ENCODE results near the gene KANSL1. TPM values are rescaled to one million over a fixed set of nuclear protein-coding genes. Genes with fewer than 3 reads are reported as not detected.
"Not testable (repeated sequence)": the region's sequence is repeated elsewhere in the genome, so short reads cannot be mapped to it uniquely, and the experiment has no call there.

The KANSL1 gene
- total RNA-seq, 3 donors from 2014 or later = 59.5 to 142 (median 111) TPM

GRCh38 chr17:46182961-46183360 is 10.3 kb downstream of the KANSL1 start:
- Histone ChIP-seq H3K36me3 (no peaks in the 10 kb centered on the region), H3K9me3 (no peaks in the 10 kb centered on the region), H3K4me3 (no peak overlapping the region), H3K27me3 (no peaks in the 10 kb centered on the region), H3K4me1 (peaks cover 0 to 27% of the 10 kb centered on the region in 2 donors), H3K27ac (no peak overlapping the region)
- no peak for TF ChIP-seq POLR2AphosphoS5 (IDR thresholded peaks at IDR 0.05)
- no peak for TF ChIP-seq POLR2A (IDR thresholded peaks at IDR 0.05)
- TF ChIP-seq, protein P1, sequence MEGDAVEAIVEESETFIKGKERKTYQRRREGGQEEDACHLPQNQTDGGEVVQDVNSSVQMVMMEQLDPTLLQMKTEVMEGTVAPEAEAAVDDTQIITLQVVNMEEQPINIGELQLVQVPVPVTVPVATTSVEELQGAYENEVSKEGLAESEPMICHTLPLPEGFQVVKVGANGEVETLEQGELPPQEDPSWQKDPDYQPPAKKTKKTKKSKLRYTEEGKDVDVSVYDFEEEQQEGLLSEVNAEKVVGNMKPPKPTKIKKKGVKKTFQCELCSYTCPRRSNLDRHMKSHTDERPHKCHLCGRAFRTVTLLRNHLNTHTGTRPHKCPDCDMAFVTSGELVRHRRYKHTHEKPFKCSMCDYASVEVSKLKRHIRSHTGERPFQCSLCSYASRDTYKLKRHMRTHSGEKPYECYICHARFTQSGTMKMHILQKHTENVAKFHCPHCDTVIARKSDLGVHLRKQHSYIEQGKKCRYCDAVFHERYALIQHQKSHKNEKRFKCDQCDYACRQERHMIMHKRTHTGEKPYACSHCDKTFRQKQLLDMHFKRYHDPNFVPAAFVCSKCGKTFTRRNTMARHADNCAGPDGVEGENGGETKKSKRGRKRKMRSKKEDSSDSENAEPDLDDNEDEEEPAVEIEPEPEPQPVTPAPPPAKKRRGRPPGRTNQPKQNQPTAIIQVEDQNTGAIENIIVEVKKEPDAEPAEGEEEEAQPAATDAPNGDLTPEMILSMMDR (IDR thresholded peaks at IDR 0.05) = no peak
- DNase-seq (ENCODE audit: low spot score in 2 of 2) = no peak
- intact Hi-C loops (cut with DNase I; ENCODE audit: low total_unique reads) = no loop called here

DNA sequence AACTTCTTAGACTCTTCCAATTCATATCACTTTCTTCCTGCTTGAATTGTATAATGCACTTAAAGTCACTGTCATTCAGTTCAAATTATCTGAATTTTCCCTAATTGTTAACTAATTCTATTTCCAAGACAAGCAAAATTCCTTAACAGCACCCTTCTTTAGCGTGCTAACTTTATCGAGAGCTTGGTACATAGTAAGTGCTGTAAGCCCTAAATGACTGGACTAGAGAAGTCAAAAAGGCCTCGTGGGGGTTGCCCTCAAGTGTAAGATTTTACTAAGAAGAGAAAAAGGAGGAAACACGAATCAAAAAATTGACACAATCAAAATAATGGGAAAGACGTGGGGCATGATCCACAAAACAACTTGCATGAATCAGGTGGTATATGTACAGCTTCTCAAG is 11.3 kb downstream of the KANSL1 start:
- Histone ChIP-seq H3K4me3 (no peak overlapping the region), H3K27me3 (no peaks in the 10 kb centered on the region), H3K36me3 (no peaks in the 10 kb centered on the region), H3K4me1 (peaks cover 0 to 26% of the 10 kb centered on the region in 2 donors), H3K9me3 (no peaks in the 10 kb centered on the region), H3K27ac (no peak overlapping the region)
- DNase-seq (ENCODE audit: low spot score in 2 of 2) = no peak
- TF ChIP-seq POLR2AphosphoS5 (IDR thresholded peaks at IDR 0.05) (no peak), POLR2A (IDR thresholded peaks at IDR 0.05) (no peak)
- TF ChIP-seq, protein P1 (IDR thresholded peaks at IDR 0.05) = no peak
- intact Hi-C loops (cut with DNase I; ENCODE audit: low total_unique reads) = no loop called here

GRCh38 chr17:46181316-46181715 is 11.9 kb downstream of the KANSL1 start:
- H3K36me3 ChIP-seq; H3K27ac ChIP-seq; H3K27me3 ChIP-seq; H3K9me3 ChIP-seq; H3K4me3 ChIP-seq; DNase-seq (ENCODE audit: low spot score in 2 of 2); intact Hi-C loops (cut with DNase I; ENCODE audit: low total_unique reads): not testable (repeated sequence)
- peaks cover 0 to 22% of the 10 kb centered on the region in 2 donors for H3K4me1 ChIP-seq

GRCh38 chr17:46180892-46181274 is 12.3 kb downstream of the KANSL1 start:
- no peak overlapping the region for H3K4me3 ChIP-seq
- H3K27me3 ChIP-seq = no peaks in the 10 kb centered on the region
- peaks cover 0 to 22% of the 10 kb centered on the region in 2 donors for H3K4me1 ChIP-seq
- intact Hi-C loops (cut with DNase I; ENCODE audit: low total_unique reads) = no loop called here
- no peak for DNase-seq (ENCODE audit: low spot score in 2 of 2)
- no peaks in the 10 kb centered on the region for H3K9me3 ChIP-seq
- TF ChIP-seq, protein P1 (IDR thresholded peaks at IDR 0.05) = no peak
- TF ChIP-seq POLR2A (IDR thresholded peaks at IDR 0.05) (no peak), POLR2AphosphoS5 (IDR thresholded peaks at IDR 0.05) (no peak)
- no peak overlapping the region for H3K27ac ChIP-seq
- no peaks in the 10 kb centered on the region for H3K36me3 ChIP-seq

DNA sequence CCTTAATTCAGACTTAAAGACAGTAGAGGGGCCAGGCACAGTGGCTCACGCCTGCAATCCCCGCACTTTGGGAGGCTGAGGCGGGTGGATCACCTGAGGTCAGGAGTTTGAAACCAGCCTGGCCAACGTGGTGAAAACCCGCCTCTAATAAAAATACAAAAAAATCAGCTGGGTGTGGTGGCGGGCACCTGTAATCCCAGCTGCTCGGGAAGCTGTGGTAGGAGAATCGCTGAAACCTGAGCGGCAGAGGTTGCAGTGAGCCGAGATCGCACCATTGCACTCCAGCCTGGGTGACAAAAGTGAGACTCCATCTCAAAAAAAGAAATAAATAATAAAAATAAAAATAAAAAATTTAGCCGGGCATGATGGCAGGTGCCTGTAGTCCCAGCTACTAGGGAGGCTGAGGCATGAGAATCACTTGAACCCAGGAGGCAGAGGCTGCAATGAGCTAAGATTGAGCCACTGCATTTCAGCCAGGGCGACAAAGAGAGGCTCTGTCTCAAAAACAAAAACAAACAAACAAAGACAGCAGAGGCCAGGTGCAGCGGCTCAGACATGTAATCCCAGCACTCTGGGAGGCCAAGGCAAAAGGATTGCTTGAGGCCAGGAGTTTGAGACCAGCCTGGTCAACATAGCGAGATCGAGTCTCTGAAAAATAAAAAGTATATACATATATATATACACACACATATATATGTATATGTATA is 12.9 kb downstream of the KANSL1 start:
- intact Hi-C loops (cut with DNase I; ENCODE audit: low total_unique reads); H3K27me3 ChIP-seq; H3K4me3 ChIP-seq; DNase-seq (ENCODE audit: low spot score in 2 of 2); H3K27ac ChIP-seq; H3K9me3 ChIP-seq; H3K36me3 ChIP-seq: not testable (repeated sequence)
- H3K4me1 ChIP-seq = peaks cover 0 to 20% of the 10 kb centered on the region in 2 donors

DNA sequence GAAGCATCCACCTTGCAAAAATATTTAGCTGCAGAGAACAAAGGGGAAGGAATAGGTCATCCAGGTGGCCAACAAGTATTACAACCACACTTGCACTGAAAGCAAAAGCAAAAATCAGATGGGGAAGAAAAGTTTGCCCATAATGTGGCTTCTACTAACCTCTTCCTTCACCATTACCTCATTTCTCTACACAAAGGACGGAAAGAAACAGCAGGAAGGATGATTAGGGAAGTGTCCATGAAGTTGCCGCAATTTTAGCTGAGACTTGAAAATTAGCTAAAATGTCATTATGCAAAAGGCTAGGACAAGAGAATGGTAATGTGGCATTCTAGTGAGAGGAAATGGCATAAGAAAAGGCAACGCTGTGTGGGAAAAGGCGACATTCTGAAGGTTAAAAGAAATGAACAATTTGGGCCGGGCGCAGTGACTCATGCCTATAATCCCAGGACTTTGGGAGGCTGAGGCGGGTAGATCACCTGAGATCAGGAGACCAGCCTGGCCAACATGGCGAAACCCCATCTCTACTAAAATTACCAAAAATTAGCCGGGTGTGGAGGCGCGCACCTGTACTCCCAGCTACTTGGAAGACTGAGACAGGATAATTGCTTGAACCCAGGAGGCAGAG is 13.7 kb downstream of the KANSL1 start:
- no peaks in the 10 kb centered on the region for H3K27me3 ChIP-seq
- no peaks in the 10 kb centered on the region for H3K36me3 ChIP-seq
- TF ChIP-seq, protein P1 (IDR thresholded peaks at IDR 0.05) = no peak
- TF ChIP-seq POLR2A (IDR thresholded peaks at IDR 0.05) (no peak), POLR2AphosphoS5 (IDR thresholded peaks at IDR 0.05) (no peak)
- H3K4me1 ChIP-seq = peaks cover 0 to 13% of the 10 kb centered on the region in 2 donors
- H3K9me3 ChIP-seq = no peaks in the 10 kb centered on the region
- H3K4me3 ChIP-seq = no peak overlapping the region
- no peak overlapping the region for H3K27ac ChIP-seq
- DNase-seq (ENCODE audit: low spot score in 2 of 2) = no peak
- intact Hi-C loops (cut with DNase I; ENCODE audit: low total_unique reads) = no loop called here
